Uterus (tissue), 4 donors: Measurements from ENCODE around the gene TRIM66. TPM values are rescaled to one million over a fixed set of nuclear protein-coding genes. Genes with fewer than 3 reads are reported as not detected.

Experiments
- DNase-seq, 2 donors: peaks; one replicate each; pipeline ENCODE4 v3.0.0-alpha.2; 2019 to 2020
- H3K27ac ChIP-seq, 2 donors: fragments of 200-600 bp; sonication (generic); 1 replicate in 1 of 2; 2 replicates in 1 of 2; pipeline ENCODE4 v1.5.1; 2016 to 2018
- H3K27me3 ChIP-seq, 2 donors: fragments of 200-600 bp; sonication (generic); one replicate each; pipeline ENCODE4 v1.5.1; 2018 to 2019; ENCODE audit warnings: control low read depth in 1 of 2
- H3K36me3 ChIP-seq, 2 donors: fragments of 200-600 bp; sonication (generic); one replicate each; pipeline ENCODE4 v1.5.1; 2019; ENCODE audit warnings: control low read depth in 1 of 2
- H3K4me1 ChIP-seq, 2 donors: fragments of 200-600 bp; sonication (generic); one replicate each; pipeline ENCODE4 v1.5.1; 2018 to 2019; ENCODE audit warnings: control low read depth in 1 of 2
- H3K4me3 ChIP-seq, 2 donors: fragments of 200-600 bp; sonication (generic); 1 replicate in 1 of 2; 2 replicates in 1 of 2; pipeline ENCODE4 v1.5.1; 2018 to 2019; ENCODE audit warnings: mild to moderate bottlenecking in 1 of 2
- H3K9me3 ChIP-seq, 2 donors: fragments of 200-600 bp; sonication (generic); one replicate each; pipeline ENCODE4 v1.5.1; 2019; ENCODE audit warnings: control low read depth in 1 of 2
- CTCF ChIP-seq, 4 experiments: fragments of 200-600 bp in 2 of 4; fragments of 450-650 bp in 2 of 4; sonication (generic) in 2 of 4; IDR thresholded peaks; one replicate each; pipeline ENCODE4 v1.5.1; 2016 to 2019; ENCODE audit warnings: antibody characterized with exemption in 4 of 4, mild to moderate bottlenecking in 2 of 4, moderate library complexity in 1 of 4
- POLR2A ChIP-seq, 2 donors: fragments of 450-650 bp; IDR thresholded peaks; one replicate each; pipeline ENCODE4 v1.6.1; 2016; ENCODE audit warnings: antibody characterized with exemption in 2 of 2, mild to moderate bottlenecking in 1 of 2, moderate library complexity in 1 of 2
- intact Hi-C: fragments of 100-400 bp; cut with DNase I; formaldehyde crosslinking; loops from one replicate; pipeline ENCODE4 v1.15.1; 2023; ENCODE audit warnings: low total_unique reads
- total RNA-seq, 4 donors: library from RNA; depleted of rRNA in 3 of 4; stranded (reverse); fragments of >200 nt in 3 of 4; gene quantifications; one replicate each; pipeline versions ENCODE4 v1.1.0 to v1.2.4, GENCODE V29; 2014 to 2023
- donor health status: DM: yes; HTN: yes; CAD: no.

TRIM66 gene
- 10 to 100 TPM in 2 of 4 donors, 1 to 10 TPM in 2; 7.4 to 18.2 (median 10.5) TPM for total RNA-seq

GRCh38 chr11:8682303-8683114 lies at the start of gene TRIM66, which contains the start of gene RPL27A:
Gene TRIM66, minus strand, starts transcription at chr11:8682665. Its CDS starts 10,391 bp downstream, at chr11:8672274.
Gene RPL27A, plus strand, starts transcription at chr11:8682792. Its CDS starts 22 bp downstream, at chr11:8682814.
- intact Hi-C loops: loop anchor here (10.0 kb wide), 1 partner anchor 132 kb away; a partner anchor contains a TSS
- Histone ChIP-seq H3K27ac (peak within 1 kb of the TSS; percentile 95 to 97), H3K27me3 (no peaks in the 10 kb centered on the region), H3K4me3 (peak within 1 kb of the TSS; percentile 75 to 94), H3K36me3 (no peaks in the 10 kb centered on the region), H3K9me3 (no peaks in the 10 kb centered on the region), H3K4me1 (peaks cover 0 to 14% of the 10 kb centered on the region in 2 donors)
- TF ChIP-seq POLR2A (IDR thresholded peaks at IDR 0.05): peak; percentile 98 to 99
- peak in 3 of 4 experiments; percentile 17 to 60 (median 39) for TF ChIP-seq CTCF (IDR thresholded peaks at IDR 0.05)
- DNase-seq: peak; percentile 98 to 99

- Histone ChIP-seq H3K4me3 (no peak overlapping the region), H3K9me3 (no peaks in the 10 kb centered on the region), H3K4me1 (peaks cover 27 to 37% of the 10 kb centered on the region in 2 donors), H3K36me3 (no peaks in the 10 kb centered on the region), H3K27me3 (no peaks in the 10 kb centered on the region), H3K27ac (peak overlapping the region; percentile 94 to 99)
- intact Hi-C loops: no loop called here
- TF ChIP-seq CTCF (IDR thresholded peaks at IDR 0.05) (no peak), POLR2A (IDR thresholded peaks at IDR 0.05) (no peak)
- DNase-seq: no peak
Observed at GRCh38 chr11:8731647-8732323, 49.3 kb upstream of the TRIM66 start.

- intact Hi-C loops: no loop called here
- no peak for DNase-seq
- Histone ChIP-seq H3K9me3 (no peaks in the 10 kb centered on the region), H3K4me3 (no peak overlapping the region), H3K27ac (peak overlapping the region; percentile 94 to 99), H3K4me1 (peaks cover 27% of the 10 kb centered on the region in 2 donors), H3K27me3 (no peaks in the 10 kb centered on the region), H3K36me3 (no peaks in the 10 kb centered on the region)
- TF ChIP-seq CTCF (IDR thresholded peaks at IDR 0.05): no peak
- no peak for TF ChIP-seq POLR2A (IDR thresholded peaks at IDR 0.05)
Observed at GRCh38 chr11:8730697-8731020, 48.2 kb upstream of the TRIM66 start.

- no peaks in the 10 kb centered on the region for H3K36me3 ChIP-seq
- TF ChIP-seq CTCF (IDR thresholded peaks at IDR 0.05) (no peak), POLR2A (IDR thresholded peaks at IDR 0.05) (no peak)
- no peak overlapping the region for H3K4me3 ChIP-seq
- intact Hi-C loops: no loop called here
- no peaks in the 10 kb centered on the region for H3K27me3 ChIP-seq
- H3K27ac ChIP-seq: peak overlapping the region; percentile 94 to 99
- DNase-seq: no peak
- H3K4me1 ChIP-seq: peaks cover 27% of the 10 kb centered on the region in 2 donors
- H3K9me3 ChIP-seq: no peaks in the 10 kb centered on the region
Observed at GRCh38 chr11:8729837-8730696, 47.6 kb upstream of the TRIM66 start.
